OCI-LY3 (cell line): Measurements from ENCODE around the gene MINPP1.
A peak's percentile ranks its signal among the peaks of the same experiment; 100 is the strongest.

Experiments used
- H2AFZ ChIP-seq: fragments of 200-600, 300-600 bp; shearing (Covaris generic); 2 replicates; pipeline ENCODE4 v1.6.0; 2014; ENCODE audit warnings: antibody characterized with exemption, low read depth, low read length
- H3K27ac ChIP-seq: fragments of 200-600, 300-600 bp; sonication (generic); 2 replicates; pipeline ENCODE4 v1.5.1; 2014; ENCODE audit warnings: mild to moderate bottlenecking, low read length, moderate library complexity, mixed read lengths
- H3K27me3 ChIP-seq: fragments of 200-600, 300-600 bp; sonication (generic); 2 replicates; pipeline ENCODE4 v1.6.1; 2014; ENCODE audit warnings: low read depth, low read length, mixed read lengths
- H3K36me3 ChIP-seq: fragments of 200-600, 300-600 bp; sonication (generic); replicated peaks from 2 replicates; pipeline ENCODE3; 2014; ENCODE audit warnings: low read depth, low read length, mixed read lengths
- H3K4me1 ChIP-seq: fragments of 300-600, 200-600 bp; sonication (generic); 2 replicates; pipeline ENCODE4 v1.6.1; 2014; ENCODE audit warnings: low read length, mixed read lengths
- H3K4me2 ChIP-seq: fragments of 200-600, 300-600 bp; sonication (generic); 2 replicates; pipeline ENCODE4 v1.6.1; 2014; ENCODE audit warnings: low read length, mixed read lengths
- H3K4me3 ChIP-seq: fragments of 300-600, 200-600 bp; sonication (generic); 2 replicates; pipeline ENCODE4 v1.5.1; 2014; ENCODE audit warnings: antibody characterized with exemption, mild to moderate bottlenecking, low read length, moderate library complexity
- H3K79me2 ChIP-seq: fragments of 300-600, 200-600 bp; shearing (Covaris generic); 2 replicates; pipeline ENCODE4 v1.6.1; 2014; ENCODE audit warnings: mild to moderate bottlenecking, low read length, mixed read lengths
- H3K9ac ChIP-seq: fragments of 300-600, 200-600 bp; shearing (Covaris generic); 2 replicates; pipeline ENCODE4 v1.6.0; 2014; ENCODE audit warnings: mild to moderate bottlenecking, low read length, moderate library complexity
- H3K9me3 ChIP-seq: fragments of 200-600, 300-600 bp; shearing (Covaris generic); 2 replicates; pipeline ENCODE4 v1.6.1; 2014; ENCODE audit warnings: low read length, mixed read lengths; ENCODE audit not compliant: insufficient read depth
- H4K20me1 ChIP-seq: fragments of 200-600, 300-600 bp; sonication (generic); 2 replicates; pipeline ENCODE4 v1.6.1; 2016; ENCODE audit warnings: low read length, mixed read lengths; ENCODE audit not compliant: insufficient read depth
- CTCF ChIP-seq: fragments of 200-600, 300-600 bp; sonication (generic); IDR thresholded peaks from 2 replicates; pipeline ENCODE4 v1.5.1; 2014; ENCODE audit warnings: antibody characterized with exemption, low read length, low read depth
- EZH2phosphoT487 ChIP-seq: fragments of 200-600 bp; shearing (Covaris generic); IDR thresholded peaks from 2 replicates; pipeline ENCODE4 v1.6.1; 2018; ENCODE audit warnings: antibody characterized with exemption, mixed run types, low read depth

MINPP1 gene

DNA sequence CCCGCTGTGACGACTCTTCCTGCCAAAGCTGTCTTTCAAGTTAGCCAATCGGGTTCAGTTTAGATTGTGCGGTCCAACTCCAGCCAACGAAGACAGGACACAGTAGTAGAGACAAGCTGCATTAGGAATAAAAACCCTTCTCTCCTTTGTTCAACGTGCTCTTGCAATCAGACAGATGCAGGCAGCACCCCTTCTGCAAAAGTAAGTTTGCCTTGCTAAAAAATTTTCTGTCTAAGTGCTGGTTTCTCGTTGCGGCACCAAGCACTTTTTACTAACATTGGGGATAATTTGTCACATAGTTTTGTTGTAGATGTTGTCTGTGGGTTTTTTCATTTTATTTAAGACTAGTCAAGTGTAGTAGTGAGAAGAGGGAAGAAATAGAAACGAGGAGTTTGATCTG is 58.1 kb downstream of the MINPP1 start:
- Histone ChIP-seq H4K20me1 (no peaks in the 10 kb centered on the region), H3K4me1 (no peaks in the 10 kb centered on the region), H3K9ac (no peak overlapping the region), H3K36me3 (no peaks in the 10 kb centered on the region), H3K9me3 (no peaks in the 10 kb centered on the region), H3K4me3 (no peak overlapping the region), H3K27me3 (no peaks in the 10 kb centered on the region), H3K79me2 (no peaks in the 10 kb centered on the region), H2AFZ (no peak overlapping the region), H3K27ac (no peak overlapping the region), H3K4me2 (no peak overlapping the region)
- TF ChIP-seq CTCF (no peak), EZH2phosphoT487 (no peak)

GRCh38 chr10:87565010-87565409 is 60.3 kb downstream of the MINPP1 start:
- no peaks in the 10 kb centered on the region for H3K27me3 ChIP-seq
- H3K9me3 ChIP-seq = no peaks in the 10 kb centered on the region
- H3K9ac ChIP-seq = no peak overlapping the region
- no peaks in the 10 kb centered on the region for H3K79me2 ChIP-seq
- no peaks in the 10 kb centered on the region for H3K4me1 ChIP-seq
- no peak overlapping the region for H3K4me3 ChIP-seq
- no peaks in the 10 kb centered on the region for H3K36me3 ChIP-seq
- no peak overlapping the region for H2AFZ ChIP-seq
- no peak overlapping the region for H3K4me2 ChIP-seq
- TF ChIP-seq EZH2phosphoT487 (no peak), CTCF (no peak)
- no peak overlapping the region for H3K27ac ChIP-seq
- no peaks in the 10 kb centered on the region for H4K20me1 ChIP-seq

GRCh38 chr10:87575851-87576250 is 71.2 kb downstream of the MINPP1 start:
- no peak for TF ChIP-seq EZH2phosphoT487
- no peak for TF ChIP-seq CTCF
- H2AFZ ChIP-seq = no peak overlapping the region

GRCh38 chr10:87578160-87578841 is 73.6 kb downstream of the MINPP1 start:
- peak overlapping the region; percentile 55 for H3K4me2 ChIP-seq
- TF ChIP-seq CTCF (no peak), EZH2phosphoT487 (no peak)
- no peaks in the 10 kb centered on the region for H3K27me3 ChIP-seq
- H3K79me2 ChIP-seq = no peaks in the 10 kb centered on the region
- no peaks in the 10 kb centered on the region for H3K36me3 ChIP-seq
- H3K9me3 ChIP-seq = no peaks in the 10 kb centered on the region
- H4K20me1 ChIP-seq = no peaks in the 10 kb centered on the region
- H3K9ac ChIP-seq = no peak overlapping the region
- H3K4me1 ChIP-seq = no peaks in the 10 kb centered on the region
- no peak overlapping the region for H3K27ac ChIP-seq
- H3K4me3 ChIP-seq = no peak overlapping the region
- H2AFZ ChIP-seq = peak overlapping the region; percentile 77; the same call in 1 of the 2 replicates

More at GRCh38 chr10:87575851-87576250, 71.2 kb downstream of the MINPP1 start:
- Histone ChIP-seq H4K20me1 (no peaks in the 10 kb centered on the region), H3K36me3 (no peaks in the 10 kb centered on the region), H3K9ac (no peak overlapping the region), H3K4me1 (no peaks in the 10 kb centered on the region), H3K27me3 (no peaks in the 10 kb centered on the region), H3K27ac (no peak overlapping the region), H3K9me3 (no peaks in the 10 kb centered on the region), H3K4me3 (no peak overlapping the region), H3K79me2 (no peaks in the 10 kb centered on the region), H3K4me2 (no peak overlapping the region)
